CD4-positive, alpha-beta T cell treated with Interleukin-2 at 100 ng/mL for 4 hours (primary cell): ENCODE data around the gene DOCK1.
"Not testable (repeated sequence)": the region's sequence is repeated elsewhere in the genome, so short reads cannot be mapped to it uniquely, and the experiment has no call there.

Experiments used
- DNase-seq: peaks from one replicate; pipeline ENCODE4 v3.0.0-alpha.2; 2020; ENCODE audit warnings: low spot score

Gene DOCK1

DNA sequence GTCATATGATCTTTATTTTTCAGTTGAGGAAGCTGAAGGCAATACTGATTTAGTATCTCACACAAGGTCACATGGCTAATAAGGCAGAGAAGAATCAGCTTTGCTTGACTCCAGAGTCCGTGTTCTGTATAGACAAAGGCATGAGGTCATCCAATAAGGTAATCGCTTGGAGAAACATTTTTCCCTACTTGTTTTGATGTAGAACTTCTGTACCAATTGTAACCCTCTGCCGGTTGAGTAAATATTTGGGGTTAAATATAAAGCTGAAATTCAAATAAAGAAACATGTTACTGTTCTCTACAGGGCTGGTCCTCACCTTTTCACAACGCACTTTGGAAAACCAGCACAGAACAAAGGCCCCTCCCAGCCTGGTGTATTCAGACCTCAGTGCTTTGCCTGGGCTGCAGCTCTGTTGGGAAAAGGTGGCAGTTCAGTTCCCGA is 374.1 kb downstream of the DOCK1 start:
- no peak for DNase-seq

DNA sequence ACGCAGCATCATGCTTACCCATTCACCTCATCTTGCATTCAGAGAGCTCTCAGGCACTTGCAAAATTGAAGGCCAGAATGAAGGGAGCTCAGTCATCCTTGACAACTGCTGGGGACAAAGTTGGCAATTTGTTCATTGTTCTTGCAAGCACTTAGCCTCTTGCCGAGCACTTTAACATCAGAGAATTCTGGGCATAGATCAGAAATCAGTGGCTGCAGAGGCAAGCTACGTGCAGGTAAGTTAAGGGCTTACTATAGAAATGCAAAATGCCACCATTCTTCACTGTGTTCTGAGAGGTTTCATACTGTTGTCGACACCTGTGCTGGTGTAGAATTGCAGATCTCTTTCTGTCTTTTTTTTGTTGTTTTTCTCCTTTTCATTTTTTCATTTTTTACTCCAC is 375.2 kb downstream of the DOCK1 start:
- no peak for DNase-seq

DNA sequence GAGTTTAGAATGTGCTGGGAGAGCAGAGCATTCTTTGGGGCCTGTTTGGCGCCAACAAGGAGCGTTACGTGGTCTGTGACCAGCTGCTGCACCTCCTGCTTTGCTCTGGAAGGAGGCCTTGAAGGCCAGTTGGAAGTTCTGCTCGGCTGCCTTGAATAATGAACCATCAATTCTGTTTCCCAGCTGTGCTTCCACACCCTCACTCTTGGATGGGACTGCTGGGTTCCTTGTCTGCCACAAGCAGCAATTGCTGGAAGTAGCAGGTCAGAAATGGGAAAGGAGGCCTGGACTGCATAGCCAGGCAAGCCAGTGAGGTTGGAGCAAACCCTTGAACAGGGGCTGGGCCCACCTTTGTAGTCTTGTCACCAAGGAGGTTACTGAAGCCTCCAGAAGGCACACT is 377.8 kb downstream of the DOCK1 start:
- DNase-seq: no peak

DNA sequence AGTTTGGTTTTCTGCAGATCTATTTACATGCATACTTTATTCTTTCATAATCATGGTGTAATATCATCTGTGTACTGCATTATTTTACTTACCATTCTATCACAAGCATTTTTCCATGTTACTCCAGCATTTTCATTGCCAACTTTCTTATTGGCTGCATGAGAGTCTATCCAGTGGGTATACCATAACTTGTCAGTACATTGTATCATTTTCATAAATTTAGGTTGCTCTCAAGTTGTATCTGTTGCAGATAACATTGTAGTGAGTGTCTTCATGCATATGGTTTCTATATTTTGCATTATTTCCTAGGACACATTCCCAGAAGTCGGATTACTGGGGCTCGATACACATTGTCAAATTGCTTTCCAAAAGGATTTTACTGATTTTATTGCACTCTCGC is 378.3 kb downstream of the DOCK1 start:
- DNase-seq: no peak

DNA sequence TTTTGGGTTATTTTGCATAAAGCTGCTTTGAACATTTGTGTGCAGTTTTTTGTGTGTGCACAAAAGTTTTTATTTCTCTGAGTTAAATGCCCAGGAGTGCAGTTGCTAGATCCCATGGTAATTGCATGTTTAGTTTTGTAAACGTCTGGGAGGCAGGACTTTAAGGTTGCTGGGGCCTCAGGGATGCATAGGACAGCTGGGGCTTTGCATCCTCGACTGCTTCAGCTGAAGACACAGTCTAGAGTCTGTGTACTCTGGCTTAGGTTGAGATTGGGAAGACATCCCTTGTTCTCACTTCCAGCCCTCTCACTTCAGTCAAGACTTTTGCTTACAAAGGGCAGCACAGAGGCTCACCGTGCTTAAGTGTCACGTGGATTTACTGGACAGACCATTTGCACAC is 385.6 kb downstream of the DOCK1 start:
- no peak for DNase-seq

DNA sequence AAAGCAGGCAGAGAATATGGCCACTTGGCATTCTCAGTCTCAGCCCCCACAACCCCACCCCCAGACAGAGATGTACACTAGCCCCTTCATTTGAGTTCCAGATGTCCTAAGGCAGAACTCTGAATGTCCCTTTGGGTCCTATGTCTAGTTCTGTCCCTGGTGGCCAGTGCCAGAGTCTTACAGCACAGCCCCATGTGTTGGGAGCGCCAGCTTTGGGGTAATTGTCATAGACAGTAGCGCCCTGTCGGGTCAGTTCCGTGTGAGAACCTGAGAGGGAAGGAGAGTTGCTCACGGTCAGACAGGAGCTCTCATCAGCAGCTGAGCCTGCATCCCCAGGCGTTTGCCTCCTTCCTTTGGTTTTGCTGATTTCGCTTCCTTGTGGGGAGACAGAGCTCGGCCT is 386.1 kb downstream of the DOCK1 start:
- no peak for DNase-seq

DNA sequence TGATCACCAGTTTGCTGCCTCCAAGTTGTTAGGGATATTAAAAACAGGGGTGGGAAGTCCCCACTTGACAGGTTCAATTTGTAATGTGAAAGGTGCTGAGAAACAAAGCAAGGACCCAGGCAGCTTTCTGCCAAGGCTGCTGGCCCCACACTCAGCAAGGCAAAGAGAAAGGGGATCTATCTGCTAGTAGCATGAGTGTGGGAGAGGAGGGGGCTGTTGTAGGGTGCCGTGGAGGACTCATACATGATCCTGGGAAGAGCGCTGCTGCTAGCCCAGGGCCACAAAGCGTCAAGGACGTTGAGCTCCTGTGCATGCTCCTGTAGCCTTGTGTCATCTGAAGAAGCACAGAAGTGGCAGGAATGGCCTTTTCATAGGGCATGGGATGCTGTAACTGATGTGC is 387.7 kb downstream of the DOCK1 start:
- no peak for DNase-seq

DNA sequence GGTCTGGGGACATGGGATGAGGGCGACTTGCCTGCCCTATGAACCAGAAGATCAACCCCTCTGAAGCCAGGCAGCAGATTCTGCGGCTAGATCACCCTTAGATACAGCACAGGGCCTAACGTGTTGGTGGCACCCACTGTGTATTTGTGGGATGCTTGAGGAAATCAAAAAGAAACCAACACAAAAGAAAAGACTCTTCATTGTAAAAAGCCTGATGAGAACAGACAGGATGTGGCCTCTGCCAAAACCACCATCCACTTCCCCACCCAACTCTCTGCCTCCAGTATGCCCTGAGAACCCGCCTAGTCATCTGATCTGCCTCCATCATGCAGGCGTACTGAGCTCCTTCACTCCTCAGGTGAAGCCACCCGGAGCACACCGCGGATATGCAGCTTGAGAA is 388.4 kb downstream of the DOCK1 start:
- peak; percentile 7 for DNase-seq

DNA sequence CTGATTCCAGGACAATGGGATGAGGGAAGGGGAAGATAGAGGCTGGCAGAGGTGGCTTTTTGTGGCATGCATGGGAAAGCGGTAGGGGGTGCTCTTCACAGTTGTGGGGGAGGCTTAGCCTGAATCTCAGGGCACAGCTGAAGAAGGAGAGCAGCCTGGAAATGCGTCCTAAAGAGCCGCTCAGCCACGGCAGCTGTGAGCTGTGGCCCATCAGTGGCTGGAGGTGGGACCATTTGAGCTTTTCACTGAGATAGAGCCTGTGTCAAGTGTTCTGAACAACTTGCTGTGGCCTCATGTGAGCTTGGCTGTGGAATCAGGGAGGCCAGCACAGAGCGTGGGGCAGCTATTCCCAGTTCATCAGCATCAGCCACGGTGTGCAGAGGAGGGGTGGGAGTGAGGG is 391.5 kb downstream of the DOCK1 start:
- DNase-seq: no peak

DNA sequence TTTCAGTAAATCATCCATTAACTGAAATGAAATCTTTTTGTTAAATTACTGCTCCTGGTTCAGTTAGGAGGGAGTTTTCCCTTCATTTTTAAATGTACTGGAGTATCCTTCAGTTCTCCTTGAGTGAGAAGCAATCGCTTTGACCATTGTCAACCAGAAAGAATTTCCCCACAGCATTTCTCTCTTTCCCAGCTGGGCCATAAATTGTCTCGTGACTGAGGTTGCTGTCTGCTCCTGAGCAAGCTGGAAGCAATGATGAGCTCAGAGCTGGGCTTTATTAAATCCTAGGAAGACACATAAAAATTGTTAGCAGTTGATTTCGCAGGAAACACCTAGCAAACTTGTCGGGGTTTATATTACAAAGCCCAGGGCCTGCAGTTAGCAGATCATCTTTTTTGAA is 393.2 kb downstream of the DOCK1 start:
- no peak for DNase-seq

DNA sequence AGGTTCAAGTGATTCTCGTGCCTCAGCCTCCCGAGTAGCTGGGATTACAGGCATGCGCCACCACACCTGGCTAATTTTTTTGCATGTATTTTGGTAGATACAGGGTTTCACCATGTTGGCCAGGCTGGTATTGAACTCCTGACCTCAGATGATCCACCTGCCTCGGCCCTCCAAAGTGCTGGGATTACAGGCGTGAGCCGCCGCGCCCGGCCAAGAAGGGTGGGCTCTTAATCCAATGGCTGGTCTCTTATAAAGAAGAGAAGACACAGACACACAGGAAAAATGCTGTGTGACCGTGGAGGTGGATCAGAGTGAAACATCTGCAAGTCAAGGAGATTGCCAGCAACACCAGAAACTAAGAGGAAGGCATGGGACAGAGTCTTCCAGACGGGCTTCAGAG is 394.0 kb downstream of the DOCK1 start:
- not testable (repeated sequence) for DNase-seq

DNA sequence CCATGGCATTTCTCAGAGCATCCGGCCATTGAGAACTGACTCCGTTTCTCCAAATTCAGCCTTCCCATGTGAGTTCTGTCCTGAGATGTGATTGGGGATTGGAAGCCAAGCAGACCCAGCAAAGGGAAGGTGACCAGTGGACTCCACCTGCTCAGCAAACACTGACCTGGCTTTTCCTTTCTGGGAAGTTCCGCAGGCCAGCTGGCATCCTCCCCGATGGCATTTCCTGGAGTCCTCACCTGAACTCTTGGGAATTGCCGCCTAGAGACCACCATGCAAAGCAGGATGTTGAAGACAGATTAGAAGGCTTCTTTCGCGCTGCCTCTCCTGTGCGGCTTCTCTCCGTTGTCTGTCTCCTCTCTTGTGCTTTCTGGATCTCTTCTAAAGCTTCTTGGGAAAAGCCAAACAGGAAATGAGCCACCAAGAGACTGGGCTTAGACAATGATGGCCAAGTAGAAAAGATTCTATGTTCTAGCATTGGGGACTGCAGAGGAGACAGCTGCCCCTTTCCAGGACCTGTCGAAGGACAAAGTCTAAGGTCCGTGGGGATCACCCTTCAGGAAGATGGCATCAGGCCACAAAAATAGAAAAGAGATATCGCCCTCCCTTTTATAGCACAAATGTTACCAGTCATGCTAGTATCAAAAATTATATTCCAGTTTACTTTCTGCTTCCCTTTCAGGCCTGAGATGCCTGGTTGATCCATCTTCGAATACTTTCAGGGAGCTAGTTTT is 394.9 kb downstream of the DOCK1 start:
- no peak for DNase-seq

DNA sequence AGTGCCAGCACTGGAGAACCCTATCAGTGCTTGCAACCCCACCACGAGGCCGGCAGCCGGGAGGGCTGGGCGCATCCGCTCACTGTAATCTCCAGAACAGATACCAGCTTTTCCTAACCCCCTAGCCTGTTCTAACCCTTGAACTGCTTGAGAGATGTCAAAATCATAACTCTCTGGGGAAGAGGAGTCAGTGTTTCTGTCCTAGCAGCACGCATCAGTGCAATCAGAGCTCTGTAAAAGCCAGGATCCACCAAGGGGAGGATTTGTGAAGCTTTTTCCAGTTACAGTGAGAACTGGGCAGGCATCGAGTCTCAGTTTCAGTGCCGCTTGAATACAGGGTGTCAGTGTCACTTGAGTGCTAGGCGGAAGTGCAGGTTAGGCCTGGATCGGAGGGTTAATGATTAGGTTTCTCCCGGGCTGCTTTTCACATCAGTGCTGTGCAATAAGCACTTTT is 395.7 kb downstream of the DOCK1 start:
- DNase-seq: no peak

DNA sequence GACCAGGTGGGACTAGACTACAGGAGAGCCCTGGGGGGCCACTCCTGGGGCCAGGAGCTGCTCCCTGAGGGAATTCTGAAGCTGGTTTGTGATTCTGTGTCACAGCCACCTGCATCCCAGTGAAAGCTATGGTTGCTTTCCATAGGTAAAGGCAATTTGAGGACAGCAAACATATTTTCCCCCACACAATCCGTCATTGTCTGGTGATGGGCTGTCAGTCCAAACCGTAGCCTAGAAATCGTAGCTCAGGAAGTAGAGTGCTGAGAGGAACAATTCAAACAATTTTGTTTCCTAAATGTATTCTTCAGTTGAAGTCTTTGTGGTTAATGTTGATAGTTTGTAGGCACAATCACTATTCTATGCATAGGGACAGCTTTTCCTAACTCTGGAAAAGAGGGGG is 397.1 kb downstream of the DOCK1 start:
- DNase-seq: no peak

DNA sequence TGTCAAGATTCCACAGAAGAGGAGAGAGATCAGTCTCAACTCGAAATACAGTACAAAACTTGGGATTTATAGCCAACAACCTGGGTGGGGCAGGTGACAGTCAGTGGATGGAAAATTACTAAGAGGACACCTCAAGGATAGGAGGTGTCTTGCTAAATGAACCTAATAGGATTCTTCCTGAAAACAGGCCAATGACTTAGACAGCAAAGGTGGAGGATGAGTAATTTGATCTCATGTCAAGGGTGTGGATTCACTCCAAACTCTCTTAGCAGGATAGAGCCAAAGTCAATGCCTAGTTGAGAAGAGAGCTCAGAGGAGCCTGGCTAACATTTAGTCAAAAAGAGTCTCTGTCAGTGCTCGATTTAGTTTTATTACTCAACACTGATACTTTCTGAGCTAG is 397.9 kb downstream of the DOCK1 start:
- no peak for DNase-seq

DNA sequence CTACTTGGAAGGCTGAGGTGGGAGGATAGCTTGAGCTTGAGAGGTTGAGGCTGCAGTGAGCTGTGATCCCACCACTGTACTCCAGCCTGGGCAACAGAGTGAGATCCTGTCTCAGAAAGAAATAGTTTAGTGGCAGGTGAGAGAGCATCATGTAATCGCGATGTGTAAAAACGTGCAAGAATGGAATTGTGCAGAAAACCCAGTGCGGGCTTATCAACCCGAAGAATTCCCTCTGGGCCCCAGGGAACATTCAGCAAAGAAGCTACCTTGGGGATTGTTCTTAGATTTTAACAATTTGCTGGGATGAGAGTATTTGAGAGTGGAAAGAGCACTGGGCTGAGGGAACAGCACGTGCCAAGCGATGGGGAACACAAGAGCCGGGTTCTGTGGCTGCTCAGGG is 398.5 kb downstream of the DOCK1 start:
- DNase-seq: no peak

DNA sequence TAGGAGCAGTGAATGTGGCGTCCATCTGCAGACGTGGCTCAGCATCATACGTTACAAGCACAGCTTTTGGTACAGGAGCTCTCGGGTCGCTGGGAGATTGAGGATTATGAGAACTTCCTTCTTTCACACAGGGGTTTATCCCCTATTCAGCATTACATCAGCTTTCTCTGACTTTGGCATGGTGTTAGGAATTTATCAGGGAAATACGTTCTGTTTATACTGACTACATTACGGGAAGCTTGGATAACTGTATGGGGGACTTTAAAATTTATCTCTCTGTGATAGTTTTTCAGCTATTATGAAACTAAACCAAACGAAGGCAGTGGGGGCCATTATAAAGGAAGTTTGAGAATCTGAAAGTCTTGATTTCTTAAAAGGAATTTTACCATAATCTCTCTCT is 401.3 kb downstream of the DOCK1 start:
- no peak for DNase-seq

DNA sequence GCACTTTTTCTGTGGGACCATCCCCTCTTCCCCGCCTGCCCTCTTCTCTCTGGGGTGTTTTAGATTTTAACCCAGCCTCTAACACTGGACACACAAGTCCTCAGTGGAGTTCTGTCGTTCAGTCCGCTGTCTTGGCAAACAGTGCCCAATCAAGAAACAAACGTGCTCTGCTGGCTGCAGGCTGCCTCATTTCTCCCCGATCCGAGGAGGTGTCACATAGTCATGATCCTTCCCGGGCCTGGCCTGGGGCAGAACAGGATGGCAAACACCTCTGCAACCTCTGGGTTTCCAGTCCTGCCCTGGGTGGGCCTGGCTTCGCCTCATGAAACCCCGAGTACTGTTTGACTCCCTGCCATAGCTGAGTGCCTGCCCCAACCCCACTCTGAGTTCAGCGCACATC is 402.1 kb downstream of the DOCK1 start:
- no peak for DNase-seq

DNA sequence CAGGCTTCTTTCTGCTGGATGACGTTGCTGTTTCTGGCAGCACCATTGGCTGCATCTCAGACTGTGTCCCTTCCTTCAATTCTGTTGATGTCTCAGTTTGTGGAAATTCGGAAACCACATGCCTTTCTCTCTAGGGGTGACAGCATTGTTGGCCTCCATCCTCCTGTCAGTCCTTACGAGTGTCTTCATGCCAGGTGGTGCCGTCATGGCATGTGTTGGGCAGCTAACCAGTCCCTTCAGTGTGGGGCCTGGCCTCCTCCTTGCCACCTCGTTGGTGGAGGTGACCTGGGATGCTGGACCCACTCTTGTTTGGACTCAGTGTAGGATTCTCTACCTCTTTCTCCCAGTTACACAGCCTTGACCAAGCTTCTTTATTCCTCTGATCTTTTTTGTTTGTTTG is 402.8 kb downstream of the DOCK1 start:
- DNase-seq: no peak

DNA sequence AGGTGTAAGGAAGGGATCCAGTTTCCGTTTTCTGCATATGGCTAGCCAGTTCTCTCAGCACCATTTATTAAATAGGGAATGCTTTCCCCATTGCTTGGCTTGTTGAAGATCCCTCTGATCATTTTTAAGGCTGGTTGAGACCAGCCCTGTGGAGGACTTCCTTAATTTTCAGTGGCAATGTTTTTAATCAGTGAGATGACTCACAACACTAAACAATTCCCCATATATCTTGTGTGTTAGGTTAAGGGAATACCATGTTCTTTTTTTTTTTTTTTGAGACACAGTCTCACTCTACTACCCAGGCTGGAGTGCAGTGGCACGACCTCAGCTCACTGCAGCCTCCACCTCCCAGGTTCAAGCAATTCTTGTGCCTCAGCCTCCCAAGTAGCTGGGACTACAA is 404.4 kb downstream of the DOCK1 start:
- not testable (repeated sequence) for DNase-seq

DNA sequence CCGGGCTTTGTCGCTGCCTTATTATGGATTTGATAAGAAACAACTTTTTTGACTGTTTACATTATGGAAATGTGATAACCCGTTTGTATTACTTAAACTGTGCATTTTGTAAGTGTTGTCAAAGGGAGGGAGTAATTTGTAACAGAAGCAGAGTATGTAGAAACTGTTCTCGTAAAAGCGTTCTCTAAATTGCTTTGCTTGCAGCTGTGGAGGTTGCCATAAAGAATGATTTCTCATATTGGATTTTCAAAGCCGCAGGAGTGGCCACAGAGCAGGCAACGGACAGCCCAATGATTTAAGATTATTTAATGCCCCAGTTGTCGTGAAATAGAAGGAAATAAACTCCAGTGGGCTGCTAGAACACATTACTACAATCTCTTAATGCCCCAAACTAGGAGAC is 405.2 kb downstream of the DOCK1 start:
- no peak for DNase-seq

DNA sequence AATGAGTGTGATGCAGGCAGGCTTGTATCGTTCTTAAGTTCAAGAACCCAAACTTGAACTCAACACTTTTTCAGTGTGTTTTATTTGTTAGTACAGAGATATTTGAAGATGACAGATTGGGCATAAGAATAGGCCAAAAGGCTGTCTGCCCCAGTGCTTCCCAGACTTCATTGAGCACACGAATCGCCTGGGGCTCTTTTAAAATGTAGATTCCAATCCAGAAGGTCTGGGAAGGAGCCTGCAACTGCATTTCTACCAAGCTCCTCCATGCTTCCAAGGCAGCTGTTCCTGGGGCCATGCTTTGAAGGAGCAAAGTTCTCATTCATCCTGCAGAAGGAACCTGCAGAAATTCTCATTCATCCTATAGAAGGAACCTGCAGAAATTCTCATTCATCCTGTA is 405.7 kb downstream of the DOCK1 start:
- DNase-seq: no peak

DNA sequence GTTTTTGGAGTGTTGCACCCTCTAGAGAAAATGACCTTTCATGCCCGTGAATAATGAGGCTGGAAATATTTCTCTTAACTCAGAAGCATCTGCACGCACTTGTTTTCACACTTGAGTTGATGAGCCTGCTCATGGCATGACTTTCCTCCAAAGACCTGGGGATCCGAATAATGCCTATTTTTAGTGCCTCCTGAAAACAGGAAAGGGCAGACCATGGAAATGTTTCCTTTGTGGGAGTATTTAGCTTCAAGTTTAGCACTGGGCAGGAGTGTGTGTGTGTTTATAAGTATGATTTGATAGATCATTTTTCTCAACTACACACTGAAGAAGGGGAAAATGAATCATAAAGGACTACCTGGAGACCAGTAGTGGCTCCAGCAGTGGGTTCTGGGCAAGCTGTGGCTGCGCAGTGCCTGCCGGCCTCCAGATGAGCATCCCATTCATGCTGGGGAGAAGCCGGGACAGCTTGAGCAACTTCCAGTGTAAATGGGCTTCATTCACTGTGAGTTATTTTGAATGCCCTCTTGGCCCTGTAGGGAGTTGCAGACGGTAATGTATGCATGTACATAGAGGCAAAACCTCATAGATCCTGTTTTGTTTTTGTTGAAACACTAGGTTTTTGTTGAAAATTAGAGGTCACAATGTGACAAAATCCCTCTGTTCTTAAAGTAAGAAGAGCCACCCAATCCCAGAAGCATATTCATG is 408.9 kb downstream of the DOCK1 start:
- DNase-seq: no peak

DNA sequence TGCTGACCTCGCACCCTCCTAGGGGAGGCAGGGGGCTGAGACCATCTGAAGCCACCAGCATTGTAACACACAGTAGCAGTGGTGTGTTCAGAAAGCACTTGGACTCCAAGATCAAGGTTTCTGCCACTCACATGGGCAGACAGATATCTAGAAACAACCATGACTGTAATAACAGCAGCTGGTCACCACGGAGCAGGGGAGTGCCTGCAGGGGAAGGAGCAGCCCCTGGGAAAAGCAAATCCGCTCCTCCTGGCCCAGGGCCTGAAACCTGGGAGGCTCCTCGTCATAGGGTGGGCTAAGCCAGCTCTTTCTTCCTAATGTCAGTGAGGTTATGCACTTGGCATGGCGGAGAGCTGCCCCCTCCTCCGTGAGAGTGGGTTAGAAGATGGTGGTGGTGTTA is 409.6 kb downstream of the DOCK1 start:
- DNase-seq: no peak
